Cardiac muscle cell (in vitro differentiated cells and primary cell): ENCODE measurements around the gene SLC35G6. TPM values are rescaled to one million over a fixed set of nuclear protein-coding genes. Genes with fewer than 3 reads are reported as not detected.

Experiments
- DNase-seq, 2 donors: peaks; one replicate each; pipeline versions ENCODE4 v3.0.0 to v3.0.0-alpha.2; 2010 to 2017; ENCODE audit warnings: low read depth in 1 of 2, low spot score in 1 of 2
- H3K27ac ChIP-seq: fragments of 200-600 bp; sonication (generic); 2 replicates; pipeline ENCODE4 v1.5.1; 2016
- H3K27me3 ChIP-seq: fragments of 200-600 bp; sonication (generic); 2 replicates; pipeline ENCODE4 v1.6.0; 2016; ENCODE audit warnings: control low read depth
- H3K36me3 ChIP-seq: fragments of 200-600 bp; sonication (generic); 2 replicates; pipeline ENCODE4 v1.5.1; 2016; ENCODE audit warnings: control low read depth
- H3K4me1 ChIP-seq: fragments of 200-600 bp; sonication (generic); 2 replicates; pipeline ENCODE4 v1.8.1; 2017; ENCODE audit warnings: low read depth, mild to moderate bottlenecking, mixed run types
- H3K4me3 ChIP-seq: fragments of 200-600 bp; sonication (generic); 2 replicates; pipeline ENCODE4 v1.5.1; 2016; ENCODE audit warnings: mild to moderate bottlenecking
- H3K9me3 ChIP-seq: fragments of 200-600 bp; sonication (generic); 2 replicates; pipeline ENCODE4 v1.5.1; 2017; ENCODE audit warnings: low read depth, mild to moderate bottlenecking, control low read depth
- CTCF ChIP-seq: IDR thresholded peaks from 2 replicates; pipeline ENCODE4 v1.5.1; 2012; ENCODE audit warnings: low read depth, mild to moderate bottlenecking, low read length
- polyA plus RNA-seq: library from polyadenylated mRNA; unstranded; fragments of >200 nt; fragmentation: Nextera tagmentation; extraction: Ambion mirVana; gene quantifications from 2 replicates; pipeline ENCODE4 v1.2.1, GENCODE V29; 2016
- total RNA-seq: library from RNA; depleted of rRNA; stranded (reverse); fragments of >200 nt; gene quantifications from 2 replicates; pipeline ENCODE4 v1.2.3, GENCODE V29; 2016

Gene SLC35G6
- total and polyA plus RNA-seq, 2 experiments from 2014 or later = 1.9 TPM; not detected in 1

GRCh38 chr17:7512824-7513540 lies 31.7 kb downstream of the SLC35G6 start:
- DNase-seq = no peak
- peaks cover 49% of the 10 kb centered on the region for H3K36me3 ChIP-seq
- H3K4me1 ChIP-seq = no peaks in the 10 kb centered on the region
- no peaks in the 10 kb centered on the region for H3K9me3 ChIP-seq
- H3K4me3 ChIP-seq = no peak overlapping the region
- TF ChIP-seq CTCF = no peak
- no peak overlapping the region for H3K27ac ChIP-seq
- H3K27me3 ChIP-seq = no peaks in the 10 kb centered on the region

- Histone ChIP-seq H3K9me3 (no peaks in the 10 kb centered on the region), H3K36me3 (peaks cover 40% of the 10 kb centered on the region), H3K4me1 (no peaks in the 10 kb centered on the region), H3K27ac (no peak overlapping the region), H3K4me3 (no peak overlapping the region), H3K27me3 (no peaks in the 10 kb centered on the region)
- no peak for TF ChIP-seq CTCF
- DNase-seq = no peak
Measured at GRCh38 chr17:7513850-7514419, 32.7 kb downstream of the SLC35G6 start.

- no peaks in the 10 kb centered on the region for H3K4me1 ChIP-seq
- H3K27me3 ChIP-seq = no peaks in the 10 kb centered on the region
- H3K36me3 ChIP-seq = peaks cover 30% of the 10 kb centered on the region
- H3K4me3 ChIP-seq = no peak overlapping the region
- H3K27ac ChIP-seq = no peak overlapping the region
- DNase-seq = peak in 1 of 2 donors; percentile 38
- no peaks in the 10 kb centered on the region for H3K9me3 ChIP-seq
- no peak for TF ChIP-seq CTCF
Measured at GRCh38 chr17:7515911-7516610, 34.8 kb downstream of the SLC35G6 start.

GRCh38 chr17:7523033-7523432 lies 41.8 kb downstream of the SLC35G6 start:
- no peaks in the 10 kb centered on the region for H3K36me3 ChIP-seq
- TF ChIP-seq CTCF = peak; percentile 43
- H3K4me3 ChIP-seq = no peak overlapping the region
- H3K27ac ChIP-seq = no peak overlapping the region
- peak in 1 of 2 donors; percentile 22 for DNase-seq
- H3K27me3 ChIP-seq = no peaks in the 10 kb centered on the region
- H3K4me1 ChIP-seq = no peaks in the 10 kb centered on the region
- no peaks in the 10 kb centered on the region for H3K9me3 ChIP-seq

GRCh38 chr17:7528842-7529241 lies 47.6 kb downstream of the SLC35G6 start:
- TF ChIP-seq CTCF = no peak
- no peak overlapping the region for H3K27ac ChIP-seq

More at GRCh38 chr17:7528842-7529241, 47.6 kb downstream of the SLC35G6 start:
- H3K27me3 ChIP-seq = no peaks in the 10 kb centered on the region
- H3K9me3 ChIP-seq = no peaks in the 10 kb centered on the region
- no peak overlapping the region for H3K4me3 ChIP-seq
- no peaks in the 10 kb centered on the region for H3K36me3 ChIP-seq
- H3K4me1 ChIP-seq = no peaks in the 10 kb centered on the region
- no peak for DNase-seq
